Measurements from ENCODE around the gene ZGRF1.

The ZGRF1 gene

GRCh38 chr4:112518675-112519074 is 118.0 kb downstream of the ZGRF1 start:
- no peaks in the 10 kb centered on the region for H3K79me2 ChIP-seq (ENCODE audit: insufficient read depth, low read length)
- no peaks in the 10 kb centered on the region for H3K4me1 ChIP-seq (ENCODE audit: insufficient read depth, low read length)
- H3K27me3 ChIP-seq (ENCODE audit: insufficient read depth, low read length, poor library complexity): no peaks in the 10 kb centered on the region
- no peaks in the 10 kb centered on the region for H3K36me3 ChIP-seq (ENCODE audit: insufficient read depth, low read length)
- H3K9me3 ChIP-seq (ENCODE audit: insufficient read depth, low read length, severe bottlenecking): no peaks in the 10 kb centered on the region
- no peak overlapping the region for H2AFZ ChIP-seq (ENCODE audit: low read depth, low read length)
- H3K9ac ChIP-seq (ENCODE audit: low read depth, low read length): no peak overlapping the region
- no peak overlapping the region for H3K4me2 ChIP-seq (ENCODE audit: insufficient read depth, low read length)
- no peak for TF ChIP-seq CTCF (IDR thresholded peaks at IDR 0.05; ENCODE audit: borderline replicate concordance, extremely low read depth, low read length, poor library complexity, severe bottlenecking)
- no peak for TF ChIP-seq EZH2 (IDR thresholded peaks at IDR 0.05; ENCODE audit: borderline replicate concordance, low read depth, low read length, severe bottlenecking)
- H4K20me1 ChIP-seq (ENCODE audit: insufficient read depth, low read length): no peaks in the 10 kb centered on the region
- H3K4me3 ChIP-seq (ENCODE audit: low read depth in 1 of 2, low read length in 2 of 2): no peak overlapping the region
- ATAC-seq (ENCODE audit: insufficient read depth, low read depth) (no peak), DNase-seq (no peak)
- H3K27ac ChIP-seq (ENCODE audit: low read length): no peak overlapping the region

GRCh38 chr4:112517911-112518310 is 118.8 kb downstream of the ZGRF1 start:
- Histone ChIP-seq H3K27ac (ENCODE audit: low read length) (no peak overlapping the region), H3K9ac (ENCODE audit: low read depth, low read length) (no peak overlapping the region), H3K9me3 (ENCODE audit: insufficient read depth, low read length, severe bottlenecking) (no peaks in the 10 kb centered on the region), H3K79me2 (ENCODE audit: insufficient read depth, low read length) (no peaks in the 10 kb centered on the region), H3K4me2 (ENCODE audit: insufficient read depth, low read length) (no peak overlapping the region), H4K20me1 (ENCODE audit: insufficient read depth, low read length) (no peaks in the 10 kb centered on the region), H2AFZ (ENCODE audit: low read depth, low read length) (no peak overlapping the region), H3K4me3 (ENCODE audit: low read depth in 1 of 2, low read length in 2 of 2) (no peak overlapping the region), H3K4me1 (ENCODE audit: insufficient read depth, low read length) (no peaks in the 10 kb centered on the region), H3K27me3 (ENCODE audit: insufficient read depth, low read length, poor library complexity) (no peaks in the 10 kb centered on the region), H3K36me3 (ENCODE audit: insufficient read depth, low read length) (no peaks in the 10 kb centered on the region)
- no peak for DNase-seq
- no peak for ATAC-seq (ENCODE audit: insufficient read depth, low read depth)
- TF ChIP-seq EZH2 (IDR thresholded peaks at IDR 0.05; ENCODE audit: borderline replicate concordance, low read depth, low read length, severe bottlenecking) (no peak), CTCF (IDR thresholded peaks at IDR 0.05; ENCODE audit: borderline replicate concordance, extremely low read depth, low read length, poor library complexity, severe bottlenecking) (no peak)

GRCh38 chr4:112517067-112517634 is 119.6 kb downstream of the ZGRF1 start:
- Histone ChIP-seq H3K27ac (ENCODE audit: low read length) (no peak overlapping the region), H3K9me3 (ENCODE audit: insufficient read depth, low read length, severe bottlenecking) (no peaks in the 10 kb centered on the region), H3K36me3 (ENCODE audit: insufficient read depth, low read length) (no peaks in the 10 kb centered on the region), H3K4me1 (ENCODE audit: insufficient read depth, low read length) (no peaks in the 10 kb centered on the region), H3K9ac (ENCODE audit: low read depth, low read length) (no peak overlapping the region), H2AFZ (ENCODE audit: low read depth, low read length) (no peak overlapping the region), H3K4me2 (ENCODE audit: insufficient read depth, low read length) (no peak overlapping the region), H3K4me3 (ENCODE audit: low read depth in 1 of 2, low read length in 2 of 2) (no peak overlapping the region), H4K20me1 (ENCODE audit: insufficient read depth, low read length) (no peaks in the 10 kb centered on the region), H3K79me2 (ENCODE audit: insufficient read depth, low read length) (no peaks in the 10 kb centered on the region), H3K27me3 (ENCODE audit: insufficient read depth, low read length, poor library complexity) (no peaks in the 10 kb centered on the region)
- ATAC-seq (ENCODE audit: insufficient read depth, low read depth): no peak
- no peak for TF ChIP-seq EZH2 (IDR thresholded peaks at IDR 0.05; ENCODE audit: borderline replicate concordance, low read depth, low read length, severe bottlenecking)
- TF ChIP-seq CTCF (IDR thresholded peaks at IDR 0.05; ENCODE audit: borderline replicate concordance, extremely low read depth, low read length, poor library complexity, severe bottlenecking): no peak
- DNase-seq: no peak

Data from DND-41 (cell line).